AG08395 (cell line): ENCODE data around the gene UPB1.

ENCODE experiments used
- DNase-seq: peaks from one replicate; pipeline ENCODE4 v3.0.0; 2012; ENCODE audit warnings: mixed read lengths, low spot score

Gene UPB1

DNA sequence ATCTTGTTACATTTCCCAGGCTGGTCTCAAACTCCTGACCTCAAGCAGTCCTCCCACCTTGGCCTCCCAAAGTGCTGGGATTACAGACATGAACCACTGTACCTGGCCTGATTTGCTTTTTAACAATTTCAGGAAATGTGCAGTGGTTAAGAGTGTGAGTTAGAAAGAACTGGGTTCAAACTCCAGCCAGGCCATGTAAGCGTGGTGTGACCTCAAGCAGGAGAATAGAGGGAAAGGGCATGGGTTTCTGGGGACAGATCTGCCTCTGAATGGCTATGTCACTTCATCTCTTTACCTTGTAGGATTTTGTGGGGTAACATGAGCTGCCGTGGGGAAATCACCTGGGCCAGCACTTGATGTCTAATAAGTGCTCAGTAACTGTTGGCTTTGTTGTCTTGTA lies 69.9 kb downstream of the UPB1 start:
- no peak for DNase-seq

GRCh38 chr22:24566899-24567511 lies 71.9 kb downstream of the UPB1 start:
- no peak for DNase-seq

- DNase-seq: no peak
These were observed 72.5 kb downstream of the UPB1 start for GRCh38 chr22:24567668-24568067.

GRCh38 chr22:24571266-24571665 lies 76.1 kb downstream of the UPB1 start:
- DNase-seq: no peak

DNA sequence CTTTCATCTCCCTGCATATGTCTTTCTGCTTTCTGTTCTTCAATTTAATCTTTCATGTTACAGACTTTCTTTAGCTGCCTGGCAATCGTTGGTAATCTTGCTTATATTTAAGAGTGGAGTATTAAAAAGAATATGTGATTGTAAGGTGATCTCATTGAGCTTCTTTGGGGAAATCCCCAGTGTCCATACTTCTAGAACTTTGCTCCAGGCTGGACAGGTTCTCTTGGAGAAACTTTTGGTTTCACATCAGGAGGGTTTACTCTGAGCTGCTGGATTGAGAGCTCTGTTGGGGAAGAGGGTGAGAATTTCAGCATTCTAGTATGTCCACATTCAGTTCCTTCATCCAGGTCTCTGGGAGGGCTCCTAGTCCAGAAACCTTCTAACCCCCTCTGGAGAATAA lies 81.6 kb downstream of the UPB1 start:
- no peak for DNase-seq
